Measurements from ENCODE around the gene BLVRB.
"Not testable (repeated sequence)": the region's sequence is repeated elsewhere in the genome, so short reads cannot be mapped to it uniquely, and the experiment has no call there.

Gene BLVRB

GRCh38 chr19:40489882-40490230 is 24.3 kb upstream of the BLVRB start:
- DNase-seq (ENCODE audit: low read depth in 2 of 2) = no peak

DNA sequence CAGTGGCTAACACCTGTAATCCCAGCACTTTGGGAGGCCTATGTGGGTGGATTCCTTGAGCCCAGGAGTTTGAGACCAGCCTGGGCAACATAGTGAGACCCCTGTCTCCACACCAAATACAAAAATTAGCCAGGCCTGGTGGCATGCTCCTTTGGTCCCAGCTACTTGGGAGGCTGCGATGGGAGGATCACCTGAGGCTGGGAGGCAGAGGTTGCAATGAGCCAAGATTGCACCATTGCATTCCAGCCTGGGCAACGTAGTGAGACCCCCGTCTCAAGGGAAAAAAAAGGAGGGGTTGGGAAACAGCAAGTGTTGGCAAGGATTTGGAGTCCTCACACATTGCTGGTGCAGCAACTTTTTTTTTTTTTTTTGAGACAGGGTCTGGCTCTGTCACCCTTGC is 20.5 kb upstream of the BLVRB start:
- DNase-seq (ENCODE audit: low read depth in 2 of 2) = no peak

DNA sequence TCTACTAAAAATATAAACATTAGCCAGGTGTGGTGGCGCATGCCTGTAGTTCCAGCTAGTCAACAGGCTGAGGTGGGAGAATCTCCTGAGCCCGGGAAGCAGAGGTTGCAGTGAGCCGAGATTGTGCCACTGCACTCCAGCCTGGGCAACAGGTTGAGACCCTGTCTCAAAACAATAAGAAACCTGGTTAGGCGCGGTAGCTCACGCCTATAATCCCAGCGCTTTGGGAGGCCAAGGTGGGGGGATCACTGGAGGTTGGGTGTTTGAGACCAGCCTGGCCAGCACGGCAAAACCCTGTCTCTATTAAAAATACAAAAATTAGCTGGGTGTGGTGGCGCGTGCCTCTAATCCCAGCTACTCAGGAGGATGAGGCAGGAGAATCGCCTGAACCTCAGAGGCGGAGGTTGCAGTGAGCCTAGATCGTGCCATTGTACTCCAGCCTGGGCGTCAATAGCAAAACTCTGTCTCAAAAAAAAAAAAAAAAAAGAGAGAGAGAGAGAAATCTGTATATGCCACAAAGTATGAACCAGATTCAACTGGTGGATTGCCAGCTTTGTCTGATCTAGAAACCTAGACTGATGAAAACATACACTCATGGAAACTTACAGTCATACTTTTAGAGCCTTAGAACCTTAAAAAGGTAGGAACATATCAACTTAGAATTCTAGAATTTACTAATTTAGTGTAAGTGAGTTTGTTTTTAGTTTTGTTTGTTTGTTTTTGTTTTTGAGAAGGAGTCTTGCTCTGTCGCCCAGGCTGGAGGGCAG is 10.5 kb upstream of the BLVRB start:
- DNase-seq (ENCODE audit: low read depth in 2 of 2) = not testable (repeated sequence)

- no peak for DNase-seq (ENCODE audit: low read depth in 2 of 2)
These were observed 9.2 kb upstream of the BLVRB start for GRCh38 chr19:40474737-40475136.

- no peak for DNase-seq (ENCODE audit: low read depth in 2 of 2)
These were observed 7.0 kb upstream of the BLVRB start for GRCh38 chr19:40472516-40472915.

GRCh38 chr19:40471111-40471510 is 5.6 kb upstream of the BLVRB start:
- no peak for DNase-seq (ENCODE audit: low read depth in 2 of 2)

DNA sequence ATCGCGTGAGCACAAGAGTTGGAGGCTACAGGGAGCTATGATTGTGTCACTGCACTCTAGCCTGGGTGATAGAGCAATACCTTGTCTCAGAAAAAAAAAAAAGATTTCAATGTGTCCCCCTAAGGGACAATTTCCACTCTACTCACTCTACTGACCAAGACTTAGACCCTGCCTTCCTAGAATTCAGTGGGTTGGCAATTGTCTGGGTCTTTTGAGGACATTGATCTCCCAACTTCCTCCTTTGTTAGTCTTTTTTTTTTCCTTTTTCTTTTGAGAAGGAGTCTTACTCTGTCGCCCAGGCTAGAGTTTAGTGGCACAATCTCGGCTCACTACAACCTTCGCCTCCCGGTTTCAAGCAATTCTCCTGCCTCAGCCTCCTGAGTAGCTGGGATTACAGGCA is 3.5 kb upstream of the BLVRB start:
- no peak for DNase-seq (ENCODE audit: low read depth in 2 of 2)

DNA sequence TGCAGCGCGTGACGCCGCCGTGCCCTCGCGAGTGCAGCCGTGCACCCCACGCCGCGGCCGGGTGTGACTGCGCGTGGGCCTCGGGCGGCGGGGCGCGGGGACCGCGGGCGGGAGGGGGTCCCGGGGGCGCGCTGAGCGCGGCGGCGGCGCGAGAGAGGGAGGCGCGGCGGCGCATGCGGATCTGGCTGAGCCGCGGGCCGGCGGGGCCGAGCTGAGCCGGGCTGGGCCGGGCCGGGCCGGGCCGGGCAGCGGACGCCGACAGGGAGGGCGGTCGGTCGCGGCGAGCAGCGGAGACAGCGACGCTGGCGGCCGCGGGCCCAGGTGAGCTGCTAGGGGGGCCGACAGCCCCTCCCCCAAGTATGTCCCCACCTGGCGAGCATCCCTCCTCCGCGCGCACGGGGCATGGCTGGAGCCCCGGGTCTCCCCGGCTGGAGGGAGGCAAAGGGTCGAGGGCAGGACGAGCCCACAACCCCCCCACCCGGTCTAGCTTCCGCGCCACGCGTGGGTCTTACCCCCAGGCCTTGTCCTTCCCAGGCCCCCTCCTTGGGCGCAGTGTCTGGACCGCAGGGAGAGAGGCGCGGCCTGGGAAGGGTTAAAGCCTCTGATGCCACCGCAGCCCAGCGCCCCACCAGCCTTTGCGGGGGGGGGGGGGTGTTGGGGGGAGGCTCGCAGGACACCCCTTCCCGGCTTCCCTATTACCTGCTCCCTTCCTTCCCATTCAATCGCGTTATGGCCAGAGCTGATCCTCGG is 1.6 kb upstream of the BLVRB start, which contains the start of gene SPTBN4:
TSS of gene SPTBN4 (plus strand) at position 17 of the 750 bp plus-strand sequence. CDS start 5,621 bp downstream, outside the sequence.
- no peak for DNase-seq (ENCODE audit: low read depth in 2 of 2)

GRCh38 chr19:40466219-40466984 is 857 bp upstream of the BLVRB start:
- peak; percentile 46 to 67 for DNase-seq (ENCODE audit: low read depth in 2 of 2)

DNA sequence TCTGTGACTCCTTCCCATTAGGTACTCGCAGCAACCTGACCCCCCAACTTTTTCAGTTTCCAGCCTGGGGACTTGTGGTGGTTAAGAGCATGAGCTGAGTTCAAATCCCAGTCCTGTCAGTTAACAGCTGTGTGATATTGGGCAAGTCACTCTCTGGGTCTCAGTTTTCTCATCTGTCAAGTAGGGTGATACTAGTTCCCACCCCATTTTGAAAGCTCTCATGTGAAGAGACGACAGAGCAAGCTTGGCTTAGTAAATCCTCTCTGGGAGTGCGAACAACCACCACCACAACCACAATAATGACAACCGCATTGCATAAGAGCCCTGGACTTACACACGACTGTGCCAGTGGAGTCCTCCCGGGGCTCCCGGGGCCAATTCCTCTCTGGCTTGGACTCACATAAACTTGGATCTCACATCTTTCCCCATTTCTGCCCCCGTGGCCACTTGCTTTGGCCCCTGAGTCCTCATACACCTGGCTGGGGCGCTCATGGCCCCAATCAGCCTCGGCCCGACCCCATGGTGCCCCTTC is 454 bp downstream of the BLVRB start:
- DNase-seq (ENCODE audit: low read depth in 2 of 2) = peak in 1 of 2 donors; percentile 7

- DNase-seq (ENCODE audit: low read depth in 2 of 2) = peak; percentile 71 to 73
These were observed 1.2 kb downstream of the BLVRB start for GRCh38 chr19:40464059-40465024.

DNA sequence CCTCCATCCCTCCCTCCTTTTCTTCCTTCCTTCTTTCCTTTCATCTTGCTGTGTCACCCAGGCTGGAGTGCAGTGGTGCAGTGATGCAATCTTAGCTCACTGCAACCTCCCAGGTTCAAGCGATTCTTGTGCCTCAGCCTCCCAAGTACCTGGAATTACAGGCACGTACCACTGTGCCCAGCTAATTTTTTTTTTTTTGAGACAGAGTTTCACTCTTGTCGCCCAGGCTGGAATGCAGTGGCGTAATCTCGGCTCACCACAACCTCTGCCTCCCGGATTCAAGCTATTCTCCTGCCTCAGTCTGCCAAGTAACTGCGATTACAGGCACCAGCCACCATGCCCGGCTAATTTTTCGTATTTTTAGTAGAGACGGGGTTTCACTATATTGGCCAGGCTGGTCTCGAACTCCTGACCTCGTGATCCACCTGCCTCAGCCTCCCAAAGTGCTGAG is 1.9 kb downstream of the BLVRB start:
- DNase-seq (ENCODE audit: low read depth in 2 of 2) = not testable (repeated sequence)

DNA sequence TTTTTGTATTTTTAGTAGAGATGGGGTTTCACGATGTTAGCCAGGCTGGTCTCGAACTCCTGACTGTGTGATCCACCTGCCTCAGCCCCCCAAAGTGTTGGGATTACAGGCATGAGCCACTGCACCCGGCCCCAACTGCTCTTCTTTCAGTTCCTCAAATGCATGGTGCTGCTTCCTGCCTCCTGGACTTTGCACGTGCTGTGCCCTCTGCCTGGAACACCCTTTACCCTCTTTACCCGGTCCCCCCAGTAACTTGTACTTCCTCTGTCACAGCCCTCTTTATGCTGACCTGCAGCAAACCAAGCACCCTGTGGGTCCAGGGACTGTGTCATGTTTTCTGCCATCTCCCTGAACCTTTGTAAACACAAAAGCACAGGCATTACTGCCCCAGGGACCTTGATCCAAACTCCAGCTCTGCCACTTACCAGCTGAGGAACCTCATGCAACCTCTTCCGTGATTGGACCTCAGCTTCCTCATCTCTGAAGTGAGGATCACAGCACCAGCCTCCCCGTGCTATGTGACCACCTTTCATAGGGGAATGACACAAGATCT is 3.8 kb downstream of the BLVRB start:
- DNase-seq (ENCODE audit: low read depth in 2 of 2) = no peak

GRCh38 chr19:40460185-40460584 is 5.4 kb downstream of the BLVRB start:
- DNase-seq (ENCODE audit: low read depth in 2 of 2) = no peak

GRCh38 chr19:40458597-40458974 is 7.0 kb downstream of the BLVRB start:
- DNase-seq (ENCODE audit: low read depth in 2 of 2) = no peak

GRCh38 chr19:40457953-40458596 is 7.5 kb downstream of the BLVRB start:
- no peak for DNase-seq (ENCODE audit: low read depth in 2 of 2)

DNA sequence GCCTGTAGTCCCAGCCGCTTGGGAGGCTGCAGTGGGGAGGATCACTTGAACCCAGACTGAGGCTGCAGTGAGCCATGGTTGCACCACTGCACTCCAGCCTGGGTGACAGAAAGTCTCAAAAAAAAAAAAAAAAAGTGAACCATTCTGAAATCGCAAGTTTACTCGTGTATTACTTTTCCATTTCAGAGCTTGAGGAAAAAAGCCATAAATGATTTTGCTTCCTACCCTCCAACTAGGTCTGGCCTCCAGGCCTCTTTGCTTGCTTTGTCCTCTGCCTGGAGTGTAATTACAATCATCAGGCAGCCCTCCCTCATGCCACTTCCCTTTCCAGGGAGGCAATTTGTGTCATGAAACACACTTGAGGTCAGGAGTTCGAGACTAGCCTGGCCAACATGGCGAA is 8.5 kb downstream of the BLVRB start:
- DNase-seq (ENCODE audit: low read depth in 2 of 2) = no peak

- DNase-seq (ENCODE audit: low read depth in 2 of 2) = not testable (repeated sequence)
These were observed 11.6 kb downstream of the BLVRB start for GRCh38 chr19:40453943-40454342.

- DNase-seq (ENCODE audit: low read depth in 2 of 2) = no peak
These were observed 12.3 kb downstream of the BLVRB start for GRCh38 chr19:40453151-40453735.

GRCh38 chr19:40452016-40452415 is 13.5 kb downstream of the BLVRB start:
- no peak for DNase-seq (ENCODE audit: low read depth in 2 of 2)
